GM18511 (cell line): ENCODE results near the gene ACP4.

Experiments
- ATAC-seq: cut with Tn5 transposase; IDR thresholded peaks from one replicate; pipeline ENCODE4 v1.9.1; 2021; ENCODE audit warnings: mild to moderate bottlenecking, moderate library complexity; ENCODE audit not compliant: unreplicated experiment

ACP4 gene

GRCh38 chr19:50839712-50840655, 49.8 kb downstream of the ACP4 start:
- no peak for ATAC-seq

GRCh38 chr19:50842130-50842529, 51.9 kb downstream of the ACP4 start:
- ATAC-seq: no peak

- no peak for ATAC-seq
These were observed 53.0 kb downstream of the ACP4 start for GRCh38 chr19:50843205-50843604.

GRCh38 chr19:50843701-50844221, 53.5 kb downstream of the ACP4 start:
- ATAC-seq: no peak

- ATAC-seq: no peak
These were observed 54.2 kb downstream of the ACP4 start for GRCh38 chr19:50844296-50844935.
